Keratinocyte (primary cell): ENCODE measurements around the gene TTLL8. TPM values are rescaled to one million over a fixed set of nuclear protein-coding genes. Genes with fewer than 3 reads are reported as not detected.

Source experiments
- DNase-seq: peaks from one replicate; pipeline ENCODE4 v3.0.0-alpha.2; 2011; ENCODE audit warnings: low read depth, missing footprints, low spot score
- FAIRE-seq: peaks from 2 replicates; lab custom pipeline; 2011; peaks lifted over from hg19 to GRCh38; lab: Jason Lieb, UNC
- H2AFZ ChIP-seq: 2 replicates; pipeline ENCODE4 v1.6.0; 2012; ENCODE audit warnings: low read length, control low read depth, inconsistent platforms; ENCODE audit not compliant: control insufficient read depth
- H3K27ac ChIP-seq: 2 replicates; pipeline ENCODE4 v1.5.1; 2011; ENCODE audit warnings: low read length; ENCODE audit not compliant: control insufficient read depth, insufficient read depth
- H3K27me3 ChIP-seq: 3 replicates; pipeline ENCODE4 v1.6.0; 2011; ENCODE audit warnings: low read length; ENCODE audit not compliant: control insufficient read depth, insufficient read depth; ENCODE audit errors: extremely low read depth
- H3K36me3 ChIP-seq, 2 experiments: 2 replicates in 1 of 2; 3 replicates in 1 of 2; pipeline ENCODE4 v1.5.1; 2011; ENCODE audit warnings: low read length in 2 of 2, mild to moderate bottlenecking in 1 of 2; ENCODE audit not compliant: control insufficient read depth in 2 of 2, insufficient read depth in 2 of 2; ENCODE audit errors: extremely low read depth in 1 of 2
- H3K4me1 ChIP-seq: 3 replicates; pipeline ENCODE4 v1.5.1; 2011; ENCODE audit warnings: low read length; ENCODE audit not compliant: control insufficient read depth, insufficient read depth; ENCODE audit errors: extremely low read depth
- H3K4me2 ChIP-seq: 3 replicates; pipeline ENCODE4 v1.6.0; 2011; ENCODE audit warnings: low read depth, low read length; ENCODE audit not compliant: control insufficient read depth, insufficient read depth; ENCODE audit errors: extremely low read depth
- H3K4me3 ChIP-seq, 3 experiments: fragments of 200-600 bp in 1 of 3; sonication (generic) in 1 of 3; 2 replicates in 2 of 3; 3 replicates in 1 of 3; pipeline ENCODE4 v1.5.1; 2011 to 2016; ENCODE audit warnings: low read length in 3 of 3, mild to moderate bottlenecking in 3 of 3, control low read depth in 2 of 3, inconsistent platforms in 1 of 3, low read depth in 1 of 3, mixed read lengths in 1 of 3, mixed run types in 1 of 3, moderate library complexity in 1 of 3; ENCODE audit not compliant: control insufficient read depth in 2 of 3, insufficient read depth in 2 of 3; ENCODE audit errors: extremely low read depth in 1 of 3
- H3K79me2 ChIP-seq: 2 replicates; pipeline ENCODE4 v1.6.0; 2012; ENCODE audit warnings: low read length; ENCODE audit not compliant: control insufficient read depth, insufficient read depth
- H3K9ac ChIP-seq: 3 replicates; pipeline ENCODE4 v1.6.0; 2011; ENCODE audit warnings: low read length; ENCODE audit not compliant: control insufficient read depth, insufficient read depth; ENCODE audit errors: extremely low read depth
- H3K9me1 ChIP-seq: 3 replicates; pipeline ENCODE4 v1.6.0; 2011; ENCODE audit warnings: low read length; ENCODE audit not compliant: control insufficient read depth, insufficient read depth; ENCODE audit errors: extremely low read depth
- H3K9me3 ChIP-seq: 2 replicates; pipeline ENCODE4 v1.5.1; 2012; ENCODE audit warnings: low read depth, low read length; ENCODE audit not compliant: control insufficient read depth
- H4K20me1 ChIP-seq: 3 replicates; pipeline ENCODE4 v1.6.0; 2011; ENCODE audit warnings: low read length; ENCODE audit not compliant: control insufficient read depth, insufficient read depth; ENCODE audit errors: extremely low read depth
- EZH2 ChIP-seq: IDR thresholded peaks from one replicate; pipeline ENCODE4 v1.6.1; 2012; ENCODE audit warnings: inconsistent platforms, mild to moderate bottlenecking, low read length, moderate library complexity
- dilution Hi-C: fragments of 300-500 bp; cut with MboI; formaldehyde crosslinking; loops from one replicate; pipeline ENCODE4 v1.7.0; 2020; ENCODE audit warnings: low sequenced_read_pairs; ENCODE audit not compliant: extremely low pct_ligation_motif_present
- polyA plus RNA-seq, 5 experiments: library from polyadenylated mRNA; depleted of rRNA in 3 of 5; stranded (reverse) in 3 of 5; stranded (forward) in 1 of 5; unstranded in 1 of 5; fragments of >200 nt; gene quantifications; 1 replicate in 1 of 5; 2 replicates in 3 of 5; 3 replicates in 1 of 5; pipeline versions ENCODE4 v1.2.1 to v1.2.3, GENCODE V29; 2011 to 2012; ENCODE audit warnings: missing spikeins in 2 of 5, low read depth in 1 of 5, low replicate concordance in 1 of 5
- TF ChIP-seq, protein P1 (sequence below), 3 experiments: IDR thresholded peaks in 1 of 3; conservative IDR thresholded peaks in 1 of 3; optimal IDR thresholded peaks in 1 of 3; 2 replicates in 2 of 3; 3 replicates in 1 of 3; pipeline versions ENCODE3 to v1.5.1; 2011; ENCODE audit warnings: low read length in 3 of 3, mild to moderate bottlenecking in 3 of 3, moderate library complexity in 2 of 3, control low read depth in 1 of 3, inconsistent platforms in 1 of 3; ENCODE audit not compliant: insufficient read depth in 2 of 3; ENCODE audit errors: extremely low read depth in 1 of 3

Gene TTLL8
- polyA plus RNA-seq, 1 donor (not counting 4 experiments of a cell fraction or from before 2014, with no cell fraction given) = not detected

- no peak for FAIRE-seq
- no peaks in the 10 kb centered on the region for H3K27me3 ChIP-seq
- TF ChIP-seq EZH2 = no peak
- TF ChIP-seq, protein P1, sequence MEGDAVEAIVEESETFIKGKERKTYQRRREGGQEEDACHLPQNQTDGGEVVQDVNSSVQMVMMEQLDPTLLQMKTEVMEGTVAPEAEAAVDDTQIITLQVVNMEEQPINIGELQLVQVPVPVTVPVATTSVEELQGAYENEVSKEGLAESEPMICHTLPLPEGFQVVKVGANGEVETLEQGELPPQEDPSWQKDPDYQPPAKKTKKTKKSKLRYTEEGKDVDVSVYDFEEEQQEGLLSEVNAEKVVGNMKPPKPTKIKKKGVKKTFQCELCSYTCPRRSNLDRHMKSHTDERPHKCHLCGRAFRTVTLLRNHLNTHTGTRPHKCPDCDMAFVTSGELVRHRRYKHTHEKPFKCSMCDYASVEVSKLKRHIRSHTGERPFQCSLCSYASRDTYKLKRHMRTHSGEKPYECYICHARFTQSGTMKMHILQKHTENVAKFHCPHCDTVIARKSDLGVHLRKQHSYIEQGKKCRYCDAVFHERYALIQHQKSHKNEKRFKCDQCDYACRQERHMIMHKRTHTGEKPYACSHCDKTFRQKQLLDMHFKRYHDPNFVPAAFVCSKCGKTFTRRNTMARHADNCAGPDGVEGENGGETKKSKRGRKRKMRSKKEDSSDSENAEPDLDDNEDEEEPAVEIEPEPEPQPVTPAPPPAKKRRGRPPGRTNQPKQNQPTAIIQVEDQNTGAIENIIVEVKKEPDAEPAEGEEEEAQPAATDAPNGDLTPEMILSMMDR (optimal IDR thresholded peaks at IDR 0.05 in 1 of 3, IDR thresholded peaks at IDR 0.05 in 1 of 3, conservative IDR thresholded peaks at IDR 0.05 in 1 of 3; ENCODE audit: extremely low read depth in 1 of 3, insufficient read depth in 2 of 3, low read length in 3 of 3) = no peak
Measured at GRCh38 chr22:50045211-50046018, 12.7 kb downstream of the TTLL8 start.

GRCh38 chr22:50044485-50045118 is 13.5 kb downstream of the TTLL8 start:
- dilution Hi-C loops = no loop called here

More at GRCh38 chr22:50045211-50046018, 12.7 kb downstream of the TTLL8 start:
- H3K79me2 ChIP-seq = no peaks in the 10 kb centered on the region
- H4K20me1 ChIP-seq = no peaks in the 10 kb centered on the region
- no peak overlapping the region for H3K9ac ChIP-seq
- H3K27ac ChIP-seq = no peak overlapping the region
- H3K4me3 ChIP-seq = no peak overlapping the region
- no peaks in the 10 kb centered on the region for H3K36me3 ChIP-seq
- no peaks in the 10 kb centered on the region for H3K9me1 ChIP-seq
- dilution Hi-C loops = no loop called here
- H3K4me2 ChIP-seq = no peak overlapping the region
- no peaks in the 10 kb centered on the region for H3K9me3 ChIP-seq
- H2AFZ ChIP-seq = no peak overlapping the region
- no peaks in the 10 kb centered on the region for H3K4me1 ChIP-seq
- DNase-seq = no peak

More at GRCh38 chr22:50044485-50045118, 13.5 kb downstream of the TTLL8 start:
- Histone ChIP-seq H3K27ac (no peak overlapping the region), H3K9me1 (no peaks in the 10 kb centered on the region), H3K79me2 (no peaks in the 10 kb centered on the region), H3K4me2 (no peak overlapping the region), H3K4me1 (no peaks in the 10 kb centered on the region), H4K20me1 (no peaks in the 10 kb centered on the region), H3K9ac (no peak overlapping the region), H3K4me3 (no peak overlapping the region), H3K27me3 (no peaks in the 10 kb centered on the region), H2AFZ (no peak overlapping the region), H3K36me3 (no peaks in the 10 kb centered on the region), H3K9me3 (peaks cover 5% of the 10 kb centered on the region)
- DNase-seq (no peak), FAIRE-seq (no peak)
- no peak for TF ChIP-seq EZH2
- TF ChIP-seq, protein P1 (optimal IDR thresholded peaks at IDR 0.05 in 1 of 3, IDR thresholded peaks at IDR 0.05 in 1 of 3, conservative IDR thresholded peaks at IDR 0.05 in 1 of 3; ENCODE audit: extremely low read depth in 1 of 3, insufficient read depth in 2 of 3, low read length in 3 of 3) = no peak
